Left lobe of liver (tissue), 2 donors: ENCODE measurements around the gene IQCN. TPM values are rescaled to one million over a fixed set of nuclear protein-coding genes. Genes with fewer than 3 reads are reported as not detected.
A peak's percentile ranks its signal among the peaks of the same experiment; 100 is the strongest.

Source experiments
- ATAC-seq: fragments of 200-7000 bp; cut with Tn5 transposase; one replicate; pipeline ENCODE4 v1.9.1; 2020; ENCODE audit warnings: mild to moderate bottlenecking, moderate library complexity
- DNase-seq: peaks from one replicate; pipeline ENCODE4 v3.0.0-alpha.2; 2020; ENCODE audit warnings: low spot score
- total RNA-seq: library from RNA; stranded (reverse); gene quantifications from one replicate; pipeline ENCODE4 v1.2.1, GENCODE V29; 2021
- donor health status: DM: no; HTN: no; CAD: no; lungs with moderate emphysema.
- donor health status: DM: no; HTN: yes; CAD: no.

IQCN gene
- total RNA-seq, 1 donor from 2014 or later: 2.8 TPM

DNA sequence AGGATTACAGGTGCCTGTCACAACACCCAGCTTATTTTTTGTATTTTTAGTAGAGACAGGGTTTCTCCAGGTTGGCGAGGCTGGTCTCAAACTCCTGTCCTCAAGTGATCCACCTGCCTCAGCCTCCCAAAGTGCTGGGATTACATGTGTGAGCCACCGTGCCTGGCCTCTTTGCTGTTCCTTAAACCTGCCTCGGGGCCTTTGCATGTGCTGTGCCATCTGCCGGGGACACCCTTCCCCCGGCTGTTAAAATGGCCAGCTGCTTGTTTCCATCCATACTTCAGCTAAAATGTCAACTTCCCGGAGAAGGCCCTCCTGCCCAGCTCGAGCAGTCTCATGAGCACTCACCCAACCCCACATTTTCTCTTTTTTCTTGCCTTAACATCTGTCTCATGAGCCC lies 29.0 kb downstream of the IQCN start:
- no peak for ATAC-seq
- DNase-seq: no peak

- DNase-seq: no peak
- ATAC-seq: no peak
These were observed 34.9 kb downstream of the IQCN start for GRCh38 chr19:18239303-18239702.

- DNase-seq (no peak), ATAC-seq (no peak)
These were observed 40.1 kb downstream of the IQCN start for GRCh38 chr19:18234194-18234593.

DNA sequence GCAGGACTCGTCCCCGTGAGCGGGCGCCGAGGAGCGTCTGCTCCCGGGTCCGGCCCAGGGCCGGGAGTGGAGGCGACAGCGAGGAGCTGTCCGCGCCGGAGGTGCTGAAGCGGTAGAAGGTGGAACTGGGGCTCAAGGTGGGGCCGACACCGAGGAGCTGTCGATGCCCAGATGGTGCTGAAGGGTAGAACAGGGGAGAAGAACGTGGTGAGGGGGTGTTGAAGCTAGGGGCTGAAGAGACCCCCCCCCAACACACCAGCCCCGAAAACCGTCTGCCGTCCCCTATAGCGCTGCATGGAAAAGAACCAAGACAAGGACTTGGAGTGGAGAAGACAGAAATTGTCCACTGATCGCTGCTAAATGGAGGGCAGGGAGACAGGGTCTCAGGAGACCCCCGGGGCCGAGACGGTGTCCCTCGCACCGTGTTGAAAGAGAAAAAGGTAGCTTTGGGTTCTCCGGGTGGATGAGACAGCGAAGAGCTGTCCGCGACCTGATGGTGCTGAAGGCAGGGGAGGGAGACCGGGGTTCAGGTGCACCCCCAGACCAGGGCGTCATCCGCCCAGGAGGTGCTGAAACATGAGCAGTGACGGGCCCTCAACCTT lies 40.9 kb downstream of the IQCN start:
- no peak for DNase-seq
- ATAC-seq: peak; percentile 77

GRCh38 chr19:18232540-18233223 lies 41.6 kb downstream of the IQCN start:
- ATAC-seq: no peak

DNA sequence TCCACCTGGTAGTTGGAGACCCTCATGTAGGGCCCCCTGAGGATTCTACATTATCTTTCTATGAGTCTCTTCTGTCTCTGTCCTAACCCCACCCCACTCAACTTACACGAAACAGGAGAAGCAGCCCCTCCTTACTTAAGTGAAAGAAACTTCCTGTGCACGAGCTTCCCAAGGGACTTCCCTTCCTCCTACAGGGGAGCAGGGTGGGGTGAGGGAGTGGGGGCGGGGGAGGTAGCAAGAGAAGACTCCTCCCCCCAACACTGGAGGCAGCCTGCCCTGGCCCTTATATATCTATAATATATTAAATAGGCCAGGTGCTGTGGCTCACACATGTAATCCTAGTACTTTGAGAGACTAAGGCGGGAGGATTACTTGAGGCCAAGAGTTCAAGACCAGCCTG lies 42.5 kb downstream of the IQCN start:
- DNase-seq (no peak), ATAC-seq (no peak)

More at GRCh38 chr19:18232540-18233223, 41.6 kb downstream of the IQCN start:
- DNase-seq: no peak

DNA sequence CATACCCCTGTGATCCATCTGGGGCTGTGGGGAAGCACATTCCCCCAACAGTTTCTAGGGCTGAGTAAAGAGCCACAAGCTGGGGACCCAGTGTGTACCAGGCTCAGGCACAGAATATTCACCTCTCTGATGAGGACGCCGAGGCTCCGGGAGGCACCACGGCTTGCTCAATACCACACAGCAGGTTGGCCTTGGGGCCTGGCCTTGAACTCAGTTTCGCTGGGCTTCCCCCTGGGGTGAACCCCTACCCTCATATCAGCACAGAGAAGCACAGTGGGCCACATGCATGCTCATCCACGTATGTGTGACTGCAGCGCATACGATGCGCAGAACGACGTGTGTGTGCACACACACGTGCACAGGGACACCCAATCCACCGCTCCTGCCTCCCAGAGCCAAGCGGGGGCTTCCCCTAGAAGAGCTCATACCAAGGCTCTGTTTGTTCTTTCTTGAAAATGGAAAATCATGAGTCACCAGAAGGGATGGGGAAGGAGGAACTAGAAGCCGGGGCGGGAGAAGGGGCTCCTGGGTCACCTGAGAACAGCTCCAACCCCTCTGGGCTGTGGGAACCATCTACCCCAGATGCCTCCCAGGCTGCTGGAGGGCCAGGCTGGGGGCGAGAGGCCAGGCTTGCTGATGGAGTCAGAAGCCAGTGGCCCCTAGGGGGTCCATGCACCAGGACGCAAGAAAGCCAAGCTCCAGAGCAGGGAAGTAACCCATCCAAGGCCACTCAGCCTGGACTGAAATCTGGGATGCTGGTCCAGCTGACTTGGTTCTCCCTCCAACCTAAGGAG lies 43.1 kb downstream of the IQCN start:
- no peak for DNase-seq
- no peak for ATAC-seq

DNA sequence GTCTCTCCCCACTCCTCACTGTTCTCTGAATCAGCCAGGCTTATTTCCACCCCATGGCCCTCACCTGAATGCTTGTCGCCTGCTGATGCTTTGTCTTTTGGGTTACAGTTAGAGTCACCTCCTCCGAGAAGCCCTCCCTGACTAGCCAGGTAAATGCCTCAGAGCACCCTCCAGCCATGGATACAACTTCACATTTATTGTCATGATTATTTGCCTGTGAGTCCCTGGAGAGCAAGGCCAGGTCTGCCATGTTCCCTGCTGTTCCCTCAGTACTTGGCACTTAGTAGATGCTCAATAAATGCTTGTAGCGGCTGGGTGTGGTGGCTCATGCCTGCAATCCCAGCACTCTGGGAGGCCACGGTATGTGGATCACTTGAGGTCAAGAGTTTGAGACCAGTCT lies 44.3 kb downstream of the IQCN start:
- DNase-seq (no peak), ATAC-seq (no peak)

- no peak for ATAC-seq
These were observed 44.8 kb downstream of the IQCN start for GRCh38 chr19:18229474-18229873.

GRCh38 chr19:18227781-18228271 lies 46.4 kb downstream of the IQCN start:
- ATAC-seq (no peak), DNase-seq (no peak)

More at GRCh38 chr19:18229474-18229873, 44.8 kb downstream of the IQCN start:
- DNase-seq: no peak

DNA sequence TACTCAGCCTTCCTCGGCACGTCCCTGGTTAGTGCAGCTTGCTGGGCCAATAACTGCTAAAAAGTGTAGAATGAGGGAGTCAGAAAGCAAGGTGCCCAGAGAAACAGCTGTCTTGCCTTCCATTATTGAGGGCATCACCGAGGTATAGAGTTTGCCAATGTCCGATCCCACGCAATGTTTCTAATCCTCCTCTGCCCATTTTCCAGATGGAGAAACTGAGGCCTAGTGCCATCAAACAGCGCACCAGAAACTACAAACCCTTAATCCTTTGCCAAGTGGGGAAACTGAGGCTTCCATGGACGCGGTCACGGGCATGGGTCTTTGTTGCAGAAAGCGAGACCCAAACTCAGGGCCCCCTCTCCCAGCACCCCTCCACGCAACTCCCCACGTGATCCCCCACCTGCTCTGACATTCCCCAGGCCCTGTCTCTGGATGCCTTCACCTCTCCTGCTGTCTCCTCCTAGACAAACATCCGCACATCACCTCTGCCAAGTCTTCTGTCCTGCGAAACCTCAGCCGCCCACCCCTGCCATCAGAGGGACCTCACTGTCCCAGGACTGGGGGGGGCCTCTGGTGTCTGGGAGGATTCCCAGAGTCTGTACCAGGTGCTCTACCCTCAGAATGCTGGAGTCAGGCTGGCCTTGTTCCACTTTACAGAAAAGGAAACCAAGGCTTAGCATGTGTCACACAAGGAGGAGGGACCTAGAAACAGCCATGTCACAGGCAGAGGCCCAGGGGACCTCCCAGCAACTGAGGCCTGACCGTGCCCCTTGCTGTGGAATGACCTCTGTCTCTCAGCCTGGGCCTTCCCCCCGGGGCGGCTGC lies 47.1 kb downstream of the IQCN start:
- ATAC-seq (no peak), DNase-seq (no peak)

GRCh38 chr19:18225702-18226468 lies 48.4 kb downstream of the IQCN start, which contains the start of gene PDE4C:
PDE4C (minus strand) TSS chr19:18226438; CDS start chr19:18226415, 23 bp downstream.
- ATAC-seq (peak; percentile 5), DNase-seq (no peak)

GRCh38 chr19:18225355-18225701 lies 48.9 kb downstream of the IQCN start:
- no peak for DNase-seq
- no peak for ATAC-seq

DNA sequence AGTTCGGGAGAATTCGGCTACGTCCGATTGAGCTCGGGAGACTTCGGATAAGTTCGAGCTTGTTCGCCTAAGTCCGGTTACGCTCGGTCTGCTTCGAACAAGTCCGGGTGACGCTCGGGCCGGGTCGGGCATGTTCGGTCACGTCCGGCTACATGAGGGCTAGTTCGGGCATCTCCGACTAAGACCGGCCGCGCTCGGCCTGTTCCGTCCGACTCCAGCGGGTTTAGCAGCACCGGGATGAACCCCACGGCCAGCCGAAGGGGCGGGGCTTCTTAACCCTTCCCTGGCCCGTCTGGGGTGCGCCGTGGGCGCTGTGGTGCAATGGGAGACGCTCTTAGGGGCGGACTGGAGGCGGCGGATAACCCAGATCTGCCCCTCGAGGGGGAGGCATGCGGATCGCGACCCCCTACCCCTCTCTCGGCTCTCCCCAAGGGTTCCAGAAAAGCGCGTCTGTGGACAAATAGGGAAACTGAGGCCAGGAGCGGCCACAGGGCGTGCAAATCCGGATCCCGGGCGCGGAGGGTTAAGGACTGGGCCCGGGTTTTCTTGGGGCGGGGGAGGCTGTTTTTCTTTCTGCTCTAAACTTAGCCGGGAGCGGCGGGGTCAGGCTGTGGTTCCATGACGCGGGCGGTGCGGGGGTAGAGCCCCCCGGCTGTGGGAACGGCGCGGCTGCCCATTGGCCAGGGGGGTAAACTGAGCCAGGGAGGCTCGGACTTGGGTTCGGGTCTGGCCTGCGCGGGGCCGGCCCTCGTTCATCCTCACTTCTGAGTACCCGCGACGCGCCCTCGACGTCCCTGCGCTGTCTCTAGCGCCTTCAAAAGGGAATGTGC lies 49.5 kb downstream of the IQCN start:
- peak; percentile 96 for ATAC-seq
- DNase-seq: peak; percentile 95

GRCh38 chr19:18223860-18224524 lies 50.3 kb downstream of the IQCN start:
- peak; percentile 73 for DNase-seq
- peak; percentile 40 for ATAC-seq

- ATAC-seq (no peak), DNase-seq (no peak)
These were observed 52.2 kb downstream of the IQCN start for GRCh38 chr19:18221815-18222725.

DNA sequence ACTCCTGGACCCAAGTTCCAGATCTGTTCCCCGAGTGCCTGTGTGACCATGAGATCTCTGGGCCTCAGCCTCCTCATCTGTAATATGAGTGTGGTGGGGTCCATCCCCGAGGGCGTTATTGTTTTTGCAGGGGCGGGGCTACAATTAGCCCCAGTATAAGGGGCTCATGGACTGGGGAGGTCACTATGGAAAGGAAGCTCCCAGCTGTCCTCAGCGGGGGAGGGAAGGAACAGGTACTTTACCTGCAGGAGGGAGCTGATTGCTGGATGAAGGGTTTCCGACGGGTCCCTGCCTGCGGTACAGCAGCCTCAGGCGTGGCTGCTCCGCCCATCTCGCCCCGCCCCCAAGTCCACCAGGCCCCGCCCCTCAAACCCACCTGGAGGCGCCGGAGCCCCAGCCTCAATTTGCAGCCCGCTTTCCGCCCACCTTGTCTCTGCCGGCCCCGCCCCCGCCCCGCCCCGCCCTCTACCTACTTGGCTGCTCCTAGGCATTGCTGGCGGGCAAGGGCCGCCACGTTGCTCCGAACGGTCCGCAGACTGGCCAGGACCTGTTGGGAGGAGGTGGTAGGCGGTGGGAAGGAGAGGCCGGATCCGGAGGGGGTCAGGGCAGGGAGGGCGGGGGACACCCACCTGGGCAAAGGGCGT lies 53.5 kb downstream of the IQCN start:
- DNase-seq: no peak
- ATAC-seq: no peak
